ENCODE results near the gene MARVELD1. TPM values are rescaled to one million over a fixed set of nuclear protein-coding genes. Genes with fewer than 3 reads are reported as not detected.

The MARVELD1 gene
- total and polyA plus RNA-seq, 9 donors: 16.2 to 58.5 (median 40.2) TPM

- DNase-seq: peak in 1 of 5 donors; percentile 34
- intact Hi-C loops (cut with DNase I): no loop called here
- Histone ChIP-seq H3K4me3 (no peak overlapping the region), H3K36me3 (no peaks in the 10 kb centered on the region), H3K27ac (no peak overlapping the region), H3K27me3 (no peaks in the 10 kb centered on the region), H3K4me1 (ENCODE audit: insufficient read depth) (peaks cover 9% of the 10 kb centered on the region), H3K9me3 (no peaks in the 10 kb centered on the region)
- TF ChIP-seq CTCF (IDR thresholded peaks at IDR 0.05) (no peak), POLR2A (IDR thresholded peaks at IDR 0.05) (no peak), EP300 (IDR thresholded peaks at IDR 0.05) (no peak)
- WGBS, 3 donors: 83 to 88% (median 86%) methylated on average over 7 of the region's 7 CpGs
Observed at GRCh38 chr10:97717627-97718026, 4.1 kb downstream of the MARVELD1 start.

GRCh38 chr10:97718178-97718577 is 4.6 kb downstream of the MARVELD1 start:
- no peaks in the 10 kb centered on the region for H3K27me3 ChIP-seq
- H3K4me1 ChIP-seq (ENCODE audit: insufficient read depth): peaks cover 6% of the 10 kb centered on the region
- intact Hi-C loops (cut with DNase I): no loop called here
- no peak for DNase-seq
- TF ChIP-seq POLR2A (IDR thresholded peaks at IDR 0.05) (no peak), CTCF (IDR thresholded peaks at IDR 0.05) (no peak), EP300 (IDR thresholded peaks at IDR 0.05) (no peak)
- H3K4me3 ChIP-seq: no peak overlapping the region
- WGBS, 3 donors: 60 to 78% (median 71%) methylated on average over 6 of the region's 6 CpGs
- H3K27ac ChIP-seq: peak overlapping the region; percentile 4 to 41
- H3K9me3 ChIP-seq: no peaks in the 10 kb centered on the region
- H3K36me3 ChIP-seq: no peaks in the 10 kb centered on the region

- 17 to 43% (median 38%) methylated on average over 8 of the region's 8 CpGs for WGBS, 3 donors
- Histone ChIP-seq H3K27me3 (no peaks in the 10 kb centered on the region), H3K9me3 (no peaks in the 10 kb centered on the region), H3K4me3 (no peak overlapping the region), H3K36me3 (no peaks in the 10 kb centered on the region), H3K4me1 (ENCODE audit: insufficient read depth) (peaks cover 6% of the 10 kb centered on the region), H3K27ac (peak overlapping the region; percentile 4 to 41)
- peak; percentile 54 to 78 (median 69) for DNase-seq
- intact Hi-C loops (cut with DNase I): no loop called here
- TF ChIP-seq POLR2A (IDR thresholded peaks at IDR 0.05) (no peak), CTCF (IDR thresholded peaks at IDR 0.05) (no peak), EP300 (IDR thresholded peaks at IDR 0.05) (no peak)
Observed at GRCh38 chr10:97718659-97719142, 5.2 kb downstream of the MARVELD1 start.

- Histone ChIP-seq H3K27me3 (no peaks in the 10 kb centered on the region), H3K4me3 (no peak overlapping the region), H3K27ac (peak overlapping the region in 1 of 2 donors; percentile 41), H3K4me1 (ENCODE audit: insufficient read depth) (peaks cover 6% of the 10 kb centered on the region), H3K9me3 (no peaks in the 10 kb centered on the region), H3K36me3 (no peaks in the 10 kb centered on the region)
- TF ChIP-seq CTCF (IDR thresholded peaks at IDR 0.05) (no peak), POLR2A (IDR thresholded peaks at IDR 0.05) (no peak)
- WGBS, 3 donors: 62 to 70% (median 68%) methylated on average over 2 of the region's 2 CpGs
- no peak for DNase-seq
- intact Hi-C loops (cut with DNase I): loop anchor here in 1 of 4 donors (5.0 kb wide), 1 partner anchor 32 kb away; the partner anchor contains the start of gene AVPI1
Observed at GRCh38 chr10:97719602-97720001, 6.1 kb downstream of the MARVELD1 start.

Measured in ovary (tissue), 9 donors.